Hair follicular keratinocyte (primary cell): Measurements from ENCODE around the gene PLXNA2. TPM values are rescaled to one million over a fixed set of nuclear protein-coding genes. Genes with fewer than 3 reads are reported as not detected.

Experiments
- total RNA-seq: library from RNA; depleted of rRNA; stranded (reverse); fragments of >200 nt; gene quantifications from 2 replicates; pipeline ENCODE4 v1.2.3, GENCODE V29; 2015

PLXNA2 gene, protein sequence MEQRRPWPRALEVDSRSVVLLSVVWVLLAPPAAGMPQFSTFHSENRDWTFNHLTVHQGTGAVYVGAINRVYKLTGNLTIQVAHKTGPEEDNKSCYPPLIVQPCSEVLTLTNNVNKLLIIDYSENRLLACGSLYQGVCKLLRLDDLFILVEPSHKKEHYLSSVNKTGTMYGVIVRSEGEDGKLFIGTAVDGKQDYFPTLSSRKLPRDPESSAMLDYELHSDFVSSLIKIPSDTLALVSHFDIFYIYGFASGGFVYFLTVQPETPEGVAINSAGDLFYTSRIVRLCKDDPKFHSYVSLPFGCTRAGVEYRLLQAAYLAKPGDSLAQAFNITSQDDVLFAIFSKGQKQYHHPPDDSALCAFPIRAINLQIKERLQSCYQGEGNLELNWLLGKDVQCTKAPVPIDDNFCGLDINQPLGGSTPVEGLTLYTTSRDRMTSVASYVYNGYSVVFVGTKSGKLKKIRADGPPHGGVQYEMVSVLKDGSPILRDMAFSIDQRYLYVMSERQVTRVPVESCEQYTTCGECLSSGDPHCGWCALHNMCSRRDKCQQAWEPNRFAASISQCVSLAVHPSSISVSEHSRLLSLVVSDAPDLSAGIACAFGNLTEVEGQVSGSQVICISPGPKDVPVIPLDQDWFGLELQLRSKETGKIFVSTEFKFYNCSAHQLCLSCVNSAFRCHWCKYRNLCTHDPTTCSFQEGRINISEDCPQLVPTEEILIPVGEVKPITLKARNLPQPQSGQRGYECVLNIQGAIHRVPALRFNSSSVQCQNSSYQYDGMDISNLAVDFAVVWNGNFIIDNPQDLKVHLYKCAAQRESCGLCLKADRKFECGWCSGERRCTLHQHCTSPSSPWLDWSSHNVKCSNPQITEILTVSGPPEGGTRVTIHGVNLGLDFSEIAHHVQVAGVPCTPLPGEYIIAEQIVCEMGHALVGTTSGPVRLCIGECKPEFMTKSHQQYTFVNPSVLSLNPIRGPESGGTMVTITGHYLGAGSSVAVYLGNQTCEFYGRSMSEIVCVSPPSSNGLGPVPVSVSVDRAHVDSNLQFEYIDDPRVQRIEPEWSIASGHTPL (N-terminal part only)
- 14.4 and 21.0 TPM in 2 replicates for total RNA-seq

DNA sequence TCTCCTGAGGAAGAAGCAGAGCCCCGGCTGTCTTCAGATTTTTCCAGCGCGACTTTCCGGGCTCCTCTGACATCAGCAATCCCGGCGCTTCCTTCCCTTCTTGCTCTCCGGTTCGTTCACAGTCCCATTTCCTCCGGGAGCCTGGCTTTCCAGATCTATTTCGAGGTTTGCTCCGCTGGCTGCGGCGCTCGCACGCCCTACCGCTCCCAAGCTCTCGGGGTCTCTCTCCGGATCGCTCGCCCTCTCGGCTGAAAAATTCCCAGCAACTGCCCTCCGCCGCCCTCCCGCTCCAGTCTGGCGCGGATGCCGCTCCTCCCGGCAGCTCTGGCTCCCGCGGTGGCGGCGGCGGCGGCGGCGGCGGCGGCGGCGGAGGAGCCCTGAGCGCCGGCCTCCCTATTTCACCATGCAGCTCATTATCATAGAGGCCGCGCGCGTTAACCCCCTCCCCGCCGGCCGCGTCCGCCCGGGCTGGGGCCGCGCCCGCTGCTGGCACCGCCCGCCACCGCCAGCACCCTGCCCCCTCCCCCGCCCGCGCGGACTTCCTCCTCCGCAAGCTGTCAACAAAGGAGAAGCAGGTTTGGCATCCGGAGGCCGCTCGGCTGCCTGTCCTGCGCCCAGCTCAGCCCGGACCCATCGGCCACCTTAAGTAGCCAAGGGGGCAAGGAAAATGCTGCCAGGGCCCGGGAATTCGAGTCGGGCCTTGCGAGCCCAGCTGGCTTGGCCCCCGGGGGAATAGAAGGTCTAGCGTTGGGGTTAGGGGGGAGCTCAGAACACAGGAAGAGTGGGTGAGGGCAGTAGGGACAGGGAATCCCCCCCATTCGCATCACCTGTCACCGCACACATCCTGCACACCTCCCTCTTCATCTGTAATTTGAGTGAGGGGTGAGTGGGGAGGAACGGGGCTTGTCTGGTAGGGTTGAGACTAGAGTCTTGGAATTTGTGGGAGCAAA lies at the start of gene PLXNA2:
TSS of gene PLXNA2 (minus strand) at position 418 of the 950 bp plus-strand sequence. CDS start 26,462 bp downstream, outside the sequence.

